A549 treated with GW870086 at 1 μM for 4 hours (cell line): ENCODE data around the gene TNIP2. TPM values are rescaled to one million over a fixed set of nuclear protein-coding genes. Genes with fewer than 3 reads are reported as not detected.

Experiments used
- total RNA-seq: library from RNA; stranded (reverse); fragments of 200-300 nt; extraction: Qiagen RNA extraction; gene quantifications from 5 replicates; pipeline ENCODE4 v1.2.3, GENCODE V29; 2022; ENCODE audit warnings: low read depth

Gene TNIP2
- 40.5 to 52.9 TPM (median 49.4 TPM) in 5 replicates for total RNA-seq

GRCh38 chr4:2755821-2756690 lies at the start of gene TNIP2:
Gene TNIP2 (minus strand): TSS chr4:2756336. CDS start chr4:2756289, 47 bp downstream.

GRCh38 chr4:2792711-2793585 lies 36.8 kb upstream of the TNIP2 start, which contains the start of gene SH3BP2:
Gene SH3BP2 (plus strand): TSS chr4:2793085. CDS start chr4:2820618, 27,533 bp downstream.

Other genes starting within 250 kb of the TNIP2 start
- gene FAM193A, start 219.7 kb downstream of the TNIP2 start, total RNA-seq, result 7.5 to 8.5 TPM (median 8.5 TPM) in 5 replicates
- 4.8 to 6.5 TPM (median 6.1 TPM) in 5 replicates for gene SH3BP2, start 36.7 kb upstream of the TNIP2 start, total RNA-seq
- 74.5 to 94.4 TPM (median 88.9 TPM) in 5 replicates for gene ADD1, start 87.5 kb upstream of the TNIP2 start, total RNA-seq
- 25.3 to 29.4 TPM (median 26.3 TPM) in 5 replicates for gene NOP14, start 207.1 kb upstream of the TNIP2 start, total RNA-seq
- 1.6 to 2.1 TPM (median 1.9 TPM) in 5 replicates for gene GRK4, start 207.2 kb upstream of the TNIP2 start, total RNA-seq